Calu3 (cell line): Measurements from ENCODE around the gene VIPR2. TPM values are rescaled to one million over a fixed set of nuclear protein-coding genes. Genes with fewer than 3 reads are reported as not detected.
"Not testable (repeated sequence)": the region's sequence is repeated elsewhere in the genome, so short reads cannot be mapped to it uniquely, and the experiment has no call there.

Experiments
- BruUV-seq: library from RNA; stranded (reverse); fragments of 400-500 nt; replicated peaks from 2 replicates; lab custom pipeline; 2021; lab: Mats Ljungman, UMichigan
- CTCF ChIA-PET: fragments of 300-600 bp; sonication (Branson Sonifier 250); formaldehyde crosslinking; loops from one replicate; lab custom pipeline; 2022; ENCODE audit warnings: antibody characterized with exemption; lab: Charles Lee
- DNase-seq: peaks from one replicate; pipeline ENCODE4 v3.0.0; 2022
- H3K27ac Mint-ChIP-seq: one replicate; pipeline ENCODE4 v1.8.0; 2022; ENCODE audit warnings: mixed read lengths; ENCODE audit not compliant: unreplicated experiment
- H3K27me3 Mint-ChIP-seq: one replicate; pipeline ENCODE4 v1.8.0; 2022; ENCODE audit warnings: mixed read lengths; ENCODE audit not compliant: unreplicated experiment
- H3K36me3 Mint-ChIP-seq: one replicate; pipeline ENCODE4 v1.8.0; 2022; ENCODE audit warnings: mild to moderate bottlenecking, moderate library complexity, mixed read lengths; ENCODE audit not compliant: insufficient read depth, unreplicated experiment
- H3K4me1 Mint-ChIP-seq: one replicate; pipeline ENCODE4 v1.8.0; 2022; ENCODE audit warnings: mild to moderate bottlenecking, low read depth, mixed read lengths; ENCODE audit not compliant: unreplicated experiment
- H3K4me3 Mint-ChIP-seq: one replicate; pipeline ENCODE4 v1.8.0; 2022; ENCODE audit warnings: mild to moderate bottlenecking, low read depth, moderate library complexity, mixed read lengths; ENCODE audit not compliant: unreplicated experiment
- H3K9me3 Mint-ChIP-seq: one replicate; pipeline ENCODE4 v1.8.0; 2022; ENCODE audit warnings: low read depth, mixed read lengths; ENCODE audit not compliant: unreplicated experiment
- intact Hi-C: fragments of 100-400 bp; cut with micrococcal nuclease; formaldehyde crosslinking; loops from one replicate; pipeline ENCODE4 v1.10.0; 2022; ENCODE audit not compliant: unreplicated experiment
- total RNA-seq: library from RNA; stranded (reverse); gene quantifications from 2 replicates; pipeline ENCODE4 v1.2.3, GENCODE V29; 2022
- TF ChIP-seq, protein P1 (sequence below): fragments of 200-600 bp; IDR thresholded peaks from one replicate; pipeline ENCODE4 v1.8.0; 2022; ENCODE audit warnings: antibody characterized with exemption; ENCODE audit not compliant: unreplicated experiment

Gene VIPR2
- total RNA-seq, 1 experiment from 2014 or later: not detected

DNA sequence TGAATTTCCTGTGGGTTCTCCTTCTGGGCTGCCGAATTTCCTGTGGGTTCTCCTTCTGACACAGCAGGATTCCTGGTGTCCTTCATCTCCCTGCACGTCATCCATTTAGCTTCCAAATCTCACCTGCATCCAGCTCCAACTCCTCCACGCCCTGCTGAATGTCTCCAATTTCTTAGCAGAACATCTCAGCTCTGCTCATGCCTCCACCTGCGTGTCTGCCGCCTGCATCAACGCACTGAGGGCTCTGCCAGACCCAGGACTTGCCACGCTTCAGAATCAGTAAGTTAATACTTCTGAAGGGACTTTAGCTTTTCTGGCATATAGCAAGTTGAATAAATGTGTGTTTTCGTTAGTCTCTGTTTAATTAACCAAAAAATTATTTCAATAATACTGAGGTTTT, 31.1 kb upstream of the VIPR2 start:
- H3K36me3 Mint-ChIP-seq: peaks cover 5% of the 10 kb centered on the region
- CTCF ChIA-PET: no interaction called here
- intact Hi-C loops: no loop called here
- no peak for DNase-seq
- no peaks in the 10 kb centered on the region for H3K27me3 Mint-ChIP-seq
- peaks cover 27% of the 10 kb centered on the region for H3K9me3 Mint-ChIP-seq
- TF ChIP-seq, protein P1, sequence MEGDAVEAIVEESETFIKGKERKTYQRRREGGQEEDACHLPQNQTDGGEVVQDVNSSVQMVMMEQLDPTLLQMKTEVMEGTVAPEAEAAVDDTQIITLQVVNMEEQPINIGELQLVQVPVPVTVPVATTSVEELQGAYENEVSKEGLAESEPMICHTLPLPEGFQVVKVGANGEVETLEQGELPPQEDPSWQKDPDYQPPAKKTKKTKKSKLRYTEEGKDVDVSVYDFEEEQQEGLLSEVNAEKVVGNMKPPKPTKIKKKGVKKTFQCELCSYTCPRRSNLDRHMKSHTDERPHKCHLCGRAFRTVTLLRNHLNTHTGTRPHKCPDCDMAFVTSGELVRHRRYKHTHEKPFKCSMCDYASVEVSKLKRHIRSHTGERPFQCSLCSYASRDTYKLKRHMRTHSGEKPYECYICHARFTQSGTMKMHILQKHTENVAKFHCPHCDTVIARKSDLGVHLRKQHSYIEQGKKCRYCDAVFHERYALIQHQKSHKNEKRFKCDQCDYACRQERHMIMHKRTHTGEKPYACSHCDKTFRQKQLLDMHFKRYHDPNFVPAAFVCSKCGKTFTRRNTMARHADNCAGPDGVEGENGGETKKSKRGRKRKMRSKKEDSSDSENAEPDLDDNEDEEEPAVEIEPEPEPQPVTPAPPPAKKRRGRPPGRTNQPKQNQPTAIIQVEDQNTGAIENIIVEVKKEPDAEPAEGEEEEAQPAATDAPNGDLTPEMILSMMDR: no peak
- no peak overlapping the region for H3K27ac Mint-ChIP-seq
- no TSS peak for BruUV-seq
- H3K4me3 Mint-ChIP-seq: no peak overlapping the region
- H3K4me1 Mint-ChIP-seq: no peaks in the 10 kb centered on the region

DNA sequence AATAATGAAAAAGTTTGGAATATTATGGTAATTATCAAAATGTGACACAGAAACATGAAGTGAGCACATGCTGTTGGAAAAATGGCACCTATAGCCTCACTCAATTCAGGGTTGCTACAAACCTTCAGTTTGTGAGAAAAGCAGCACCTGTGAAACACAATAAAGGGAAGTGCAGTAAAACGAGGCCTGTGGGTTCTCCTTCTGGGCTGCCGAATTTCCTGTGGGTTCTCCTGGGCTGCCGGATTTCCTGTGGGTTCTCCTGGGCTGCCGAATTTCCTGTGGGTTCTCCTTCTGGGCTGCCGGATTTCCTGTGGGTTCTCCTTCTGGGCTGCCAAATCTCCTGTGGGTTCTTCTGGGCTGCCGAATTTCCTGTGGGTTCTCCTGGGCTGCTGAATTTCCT, 30.4 kb upstream of the VIPR2 start:
- H3K9me3 Mint-ChIP-seq: peaks cover 27% of the 10 kb centered on the region
- DNase-seq, intact Hi-C loops, CTCF ChIA-PET, BruUV-seq, H3K27me3 Mint-ChIP-seq, H3K27ac Mint-ChIP-seq, H3K4me1 Mint-ChIP-seq, H3K36me3 Mint-ChIP-seq, H3K4me3 Mint-ChIP-seq: not testable (repeated sequence)

DNA sequence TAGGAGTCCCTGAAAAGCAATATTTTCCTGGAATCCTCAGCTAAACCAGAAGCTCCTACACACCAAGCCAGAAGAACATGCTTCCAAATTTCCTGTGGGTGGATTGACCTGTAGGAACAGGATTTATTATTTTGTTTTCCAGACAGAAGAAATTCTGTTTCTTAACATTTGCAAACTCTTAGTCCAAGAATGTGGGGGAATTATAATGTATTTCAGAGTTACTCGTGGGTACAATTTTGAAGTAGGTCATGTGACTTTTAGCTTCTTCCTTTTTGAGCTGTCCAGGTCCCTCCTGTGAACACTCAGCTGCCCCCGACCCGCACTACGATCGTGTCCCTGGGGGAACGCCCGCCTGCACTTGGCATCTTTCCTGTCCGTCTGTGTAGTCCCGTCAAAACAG, 27.7 kb upstream of the VIPR2 start:
- DNase-seq: no peak
- no peak overlapping the region for H3K4me3 Mint-ChIP-seq
- CTCF ChIA-PET: no interaction called here
- TF ChIP-seq, protein P1: no peak
- no peaks in the 10 kb centered on the region for H3K27me3 Mint-ChIP-seq
- H3K27ac Mint-ChIP-seq: no peak overlapping the region
- peaks cover 22% of the 10 kb centered on the region for H3K9me3 Mint-ChIP-seq
- no TSS peak for BruUV-seq
- no peaks in the 10 kb centered on the region for H3K4me1 Mint-ChIP-seq
- intact Hi-C loops: no loop called here
- peaks cover 5% of the 10 kb centered on the region for H3K36me3 Mint-ChIP-seq

DNA sequence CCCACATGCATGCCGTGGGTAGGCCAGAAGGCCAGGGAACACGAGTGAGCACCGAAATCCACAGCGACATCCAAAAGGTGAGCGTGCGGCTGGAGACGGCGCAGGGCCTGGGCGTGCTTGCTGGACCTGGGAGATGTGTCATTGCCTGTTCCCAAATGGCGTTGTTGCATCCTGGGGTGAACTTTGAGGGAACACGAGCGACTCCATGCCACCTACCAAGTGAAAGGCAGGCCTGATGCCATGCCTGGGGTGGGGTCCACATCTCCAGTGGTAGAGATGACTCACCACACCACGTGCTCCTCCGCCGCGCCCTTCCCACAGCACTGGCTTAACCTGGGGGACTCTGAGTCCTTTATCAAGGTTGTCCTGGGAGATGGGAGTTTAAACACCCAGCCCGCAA, 24.7 kb upstream of the VIPR2 start:
- Mint-ChIP-seq H3K27ac (no peak overlapping the region), H3K4me1 (no peaks in the 10 kb centered on the region), H3K4me3 (no peak overlapping the region), H3K36me3 (peaks cover 5% of the 10 kb centered on the region), H3K27me3 (no peaks in the 10 kb centered on the region), H3K9me3 (peaks cover 15% of the 10 kb centered on the region)
- intact Hi-C loops: no loop called here
- TF ChIP-seq, protein P1: no peak
- CTCF ChIA-PET: no interaction called here
- DNase-seq: no peak
- no TSS peak for BruUV-seq

DNA sequence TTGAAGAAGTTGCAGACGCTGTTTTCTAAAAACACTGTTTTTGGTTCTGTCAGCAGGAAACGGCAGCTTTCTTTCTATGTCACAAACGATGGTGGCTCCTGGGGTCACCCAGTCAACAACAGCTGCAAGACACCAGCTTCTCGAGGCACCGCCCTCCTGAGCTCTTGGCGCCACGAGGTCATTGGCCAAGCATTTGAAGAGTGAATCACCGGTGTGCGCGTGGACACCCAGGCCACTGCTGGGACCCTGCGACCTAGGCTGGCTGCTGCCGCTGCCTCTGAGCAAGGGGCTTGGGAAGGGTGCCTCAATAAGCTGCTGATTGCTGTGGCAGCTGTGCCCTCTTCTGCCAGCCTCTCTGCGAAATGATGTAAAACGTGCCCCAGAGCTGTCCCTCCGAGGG, 22.5 kb upstream of the VIPR2 start:
- H3K27ac Mint-ChIP-seq: no peak overlapping the region
- no peaks in the 10 kb centered on the region for H3K4me1 Mint-ChIP-seq
- no peaks in the 10 kb centered on the region for H3K27me3 Mint-ChIP-seq
- CTCF ChIA-PET: no interaction called here
- DNase-seq: no peak
- peaks cover 6% of the 10 kb centered on the region for H3K9me3 Mint-ChIP-seq
- no TSS peak for BruUV-seq
- TF ChIP-seq, protein P1: no peak
- H3K36me3 Mint-ChIP-seq: no peaks in the 10 kb centered on the region
- H3K4me3 Mint-ChIP-seq: no peak overlapping the region
- intact Hi-C loops: no loop called here
